Aorta (tissue), 5 donors: Measurements from ENCODE around the gene ROMO1. TPM values are rescaled to one million over a fixed set of nuclear protein-coding genes. Genes with fewer than 3 reads are reported as not detected.

Experiments used
- ATAC-seq: fragments of 200-7000 bp; cut with Tn5 transposase; one replicate; pipeline ENCODE4 v1.9.1; 2022; ENCODE audit warnings: moderate library complexity; ENCODE audit not compliant: low FRiP score
- DNase-seq, 2 donors: peaks; one replicate each; pipeline ENCODE4 v3.0.0-alpha.2; 2020
- H3K27ac ChIP-seq, 2 donors: one replicate each; pipeline ENCODE4 v1.5.1; 2013; ENCODE audit warnings: low read length in 2 of 2, mild to moderate bottlenecking in 2 of 2, moderate library complexity in 2 of 2, control low read depth in 1 of 2, inconsistent platforms in 1 of 2, low read depth in 1 of 2
- H3K27me3 ChIP-seq, 2 donors: one replicate each; pipeline ENCODE4 v1.6.1; 2013; ENCODE audit warnings: control low read depth in 1 of 2, low read length in 1 of 2, mild to moderate bottlenecking in 1 of 2, moderate library complexity in 1 of 2; ENCODE audit not compliant: insufficient read depth in 2 of 2, control insufficient read depth in 1 of 2
- H3K36me3 ChIP-seq, 2 donors: one replicate each; pipeline ENCODE4 v1.6.1; 2013; ENCODE audit warnings: control low read depth in 1 of 2, low read length in 1 of 2, mild to moderate bottlenecking in 1 of 2; ENCODE audit not compliant: insufficient read depth in 2 of 2, control insufficient read depth in 1 of 2
- H3K4me1 ChIP-seq, 2 donors: one replicate each; pipeline ENCODE4 v1.6.1; 2013; ENCODE audit warnings: low read length in 2 of 2, control low read depth in 1 of 2, mild to moderate bottlenecking in 1 of 2, moderate library complexity in 1 of 2; ENCODE audit not compliant: insufficient read depth in 2 of 2, control insufficient read depth in 1 of 2
- H3K4me3 ChIP-seq, 2 donors: one replicate each; pipeline ENCODE4 v1.5.1; 2013; ENCODE audit warnings: low read length in 2 of 2, control low read depth in 1 of 2, mild to moderate bottlenecking in 1 of 2
- H3K9me3 ChIP-seq: one replicate; pipeline ENCODE4 v1.6.1; 2013; ENCODE audit warnings: mild to moderate bottlenecking, low read length; ENCODE audit not compliant: control insufficient read depth
- WGBS, 2 donors: extraction: QIAGEN DNeasy Blood & Tissue Kit; methylation state at CpG; one replicate each; pipeline ENCODE4 v1.1.7; 2013; 5-methylcytosine and 5-hydroxymethylcytosine counted together
- intact Hi-C, 2 donors: fragments of 100-400 bp; cut with DNase I; formaldehyde crosslinking; loops; one replicate each; pipeline versions ENCODE4 v1.14.2 to v1.15.0; 2022
- polyA plus RNA-seq, 2 donors: library from polyadenylated mRNA; stranded (reverse); fragments of 200-250 nt; gene quantifications; one replicate each; pipeline ENCODE4 v1.2.3, GENCODE V29; 2013
- total RNA-seq, 2 donors: library from RNA; stranded (reverse); fragmentation: NEBNext Ultra II Directional; extraction: Animal tissue kit (Norgen Biotek cat#: 25700); gene quantifications; one replicate each; pipeline ENCODE4 v1.2.1, GENCODE V29; 2021
- donor health status: healthy with polysubstance abuse.
- donor health status: Bipolar disorder and iron deficiency.
- donor health status: DM: no; HTN: no; CAD: no.
- donor health status: DM: no; HTN: no; CAD: no.
- donor health status: DM: yes; HTN: yes; CAD: no.

ROMO1 gene
- total and polyA plus RNA-seq, 4 donors = 78.5 to 629 (median 252) TPM

DNA sequence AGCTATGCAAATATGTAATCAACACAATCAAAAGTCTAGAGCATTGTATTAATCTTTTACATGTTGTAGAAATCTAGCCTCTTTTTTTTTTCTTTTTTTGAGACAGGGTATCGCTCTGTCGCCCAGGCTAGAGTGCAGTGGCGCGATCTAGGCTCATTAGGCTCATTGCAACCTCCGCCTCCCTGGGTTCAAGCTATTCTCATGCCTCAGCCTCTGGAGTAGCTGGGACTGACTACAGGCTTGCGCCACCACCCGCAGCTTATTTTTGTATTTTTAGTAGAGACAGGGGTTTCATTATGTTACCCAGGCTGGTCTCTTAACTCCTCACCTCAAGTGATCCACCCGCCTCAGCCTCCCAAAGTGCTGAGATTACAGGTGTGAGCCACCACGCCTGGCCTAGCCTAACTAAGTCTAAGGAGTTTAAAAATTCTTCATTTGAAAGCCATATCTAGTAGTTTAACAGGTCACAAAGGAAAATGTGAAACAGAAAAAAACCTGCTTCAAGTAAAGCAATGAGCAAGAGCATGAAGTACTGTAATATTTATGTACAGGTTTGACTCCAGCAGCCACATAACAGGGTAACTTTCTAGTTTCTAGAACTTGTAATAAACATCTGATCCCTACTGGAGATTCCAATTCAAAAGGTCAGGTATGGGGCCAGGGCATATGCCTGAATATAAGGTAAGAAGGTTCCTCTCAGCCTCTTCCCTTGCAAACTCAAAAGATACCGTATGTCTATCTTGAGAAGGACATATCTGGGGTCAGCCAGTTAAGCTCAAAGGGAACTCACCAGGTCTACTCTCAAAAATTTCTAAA is 38.9 kb upstream of the ROMO1 start:
- Histone ChIP-seq H3K4me1 (peaks cover 0 to 6% of the 10 kb centered on the region in 2 donors), H3K27ac (no peak overlapping the region), H3K9me3 (no peaks in the 10 kb centered on the region), H3K27me3 (no peaks in the 10 kb centered on the region), H3K4me3 (no peak overlapping the region), H3K36me3 (no peaks in the 10 kb centered on the region)
- no peak for DNase-seq
- intact Hi-C loops = loop anchor here in 1 of 2 donors (5.0 kb wide), 1 partner anchor 43 kb away; the partner anchor contains the start of gene SPAG4
- 90 to 91% methylated on average over 10 of the region's 10 CpGs for WGBS, 2 donors
- no peak for ATAC-seq

DNA sequence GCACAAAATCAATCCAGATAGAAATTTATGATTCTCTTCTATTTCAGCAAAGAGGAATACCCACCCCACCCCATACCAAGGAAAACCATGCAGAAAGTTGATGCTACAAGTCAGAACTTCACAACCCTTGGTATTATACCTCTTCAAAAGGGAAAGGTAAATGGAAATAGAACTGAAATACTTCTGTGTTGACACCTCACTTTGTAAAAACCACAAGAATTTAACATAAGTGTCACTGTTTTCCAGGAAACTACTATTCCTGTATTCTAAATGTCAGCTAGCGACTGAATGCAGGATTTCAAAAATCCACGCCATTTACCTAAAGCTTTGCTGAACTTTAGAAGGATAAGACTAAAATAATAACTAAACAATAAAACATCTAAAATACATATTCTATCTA is 38.2 kb upstream of the ROMO1 start:
- no peak for ATAC-seq
- DNase-seq = no peak
- Histone ChIP-seq H3K36me3 (no peaks in the 10 kb centered on the region), H3K9me3 (no peaks in the 10 kb centered on the region), H3K27me3 (no peaks in the 10 kb centered on the region), H3K4me1 (peaks cover 0 to 6% of the 10 kb centered on the region in 2 donors), H3K4me3 (no peak overlapping the region), H3K27ac (peak overlapping the region in 1 of 2 donors; percentile 33)
- intact Hi-C loops = loop anchor here in 1 of 2 donors (5.0 kb wide), 1 partner anchor 44 kb away; the partner anchor contains the start of gene SPAG4
- WGBS, 2 donors = 76 to 84% methylated on average over 2 of the region's 2 CpGs

GRCh38 chr20:35661908-35662307 is 37.3 kb upstream of the ROMO1 start:
- no peak for DNase-seq
- H3K9me3 ChIP-seq = no peaks in the 10 kb centered on the region
- no peak overlapping the region for H3K4me3 ChIP-seq
- no peak for ATAC-seq
- H3K27me3 ChIP-seq = no peaks in the 10 kb centered on the region
- no peaks in the 10 kb centered on the region for H3K36me3 ChIP-seq
- WGBS, 2 donors = 4 to 11% methylated on average over 3 of the region's 3 CpGs
- intact Hi-C loops = loop anchor here in 1 of 2 donors (5.0 kb wide), 1 partner anchor 45 kb away; the partner anchor contains the start of gene SPAG4
- no peak overlapping the region for H3K27ac ChIP-seq
- peaks cover 0 to 6% of the 10 kb centered on the region in 2 donors for H3K4me1 ChIP-seq

- intact Hi-C loops = loop anchor here in 1 of 2 donors (5.0 kb wide), 1 partner anchor 45 kb away; the partner anchor contains the start of gene SPAG4
- Histone ChIP-seq H3K4me1 (peaks cover 0 to 6% of the 10 kb centered on the region in 2 donors), H3K36me3 (no peaks in the 10 kb centered on the region), H3K27ac (no peak overlapping the region), H3K9me3 (no peaks in the 10 kb centered on the region), H3K27me3 (no peaks in the 10 kb centered on the region), H3K4me3 (peak overlapping the region; percentile 19 to 46)
- 2 to 11% methylated on average over 2 of the region's 2 CpGs for WGBS, 2 donors
- no peak for DNase-seq
- ATAC-seq = no peak
These were observed 36.7 kb upstream of the ROMO1 start for GRCh38 chr20:35662551-35662950.

DNA sequence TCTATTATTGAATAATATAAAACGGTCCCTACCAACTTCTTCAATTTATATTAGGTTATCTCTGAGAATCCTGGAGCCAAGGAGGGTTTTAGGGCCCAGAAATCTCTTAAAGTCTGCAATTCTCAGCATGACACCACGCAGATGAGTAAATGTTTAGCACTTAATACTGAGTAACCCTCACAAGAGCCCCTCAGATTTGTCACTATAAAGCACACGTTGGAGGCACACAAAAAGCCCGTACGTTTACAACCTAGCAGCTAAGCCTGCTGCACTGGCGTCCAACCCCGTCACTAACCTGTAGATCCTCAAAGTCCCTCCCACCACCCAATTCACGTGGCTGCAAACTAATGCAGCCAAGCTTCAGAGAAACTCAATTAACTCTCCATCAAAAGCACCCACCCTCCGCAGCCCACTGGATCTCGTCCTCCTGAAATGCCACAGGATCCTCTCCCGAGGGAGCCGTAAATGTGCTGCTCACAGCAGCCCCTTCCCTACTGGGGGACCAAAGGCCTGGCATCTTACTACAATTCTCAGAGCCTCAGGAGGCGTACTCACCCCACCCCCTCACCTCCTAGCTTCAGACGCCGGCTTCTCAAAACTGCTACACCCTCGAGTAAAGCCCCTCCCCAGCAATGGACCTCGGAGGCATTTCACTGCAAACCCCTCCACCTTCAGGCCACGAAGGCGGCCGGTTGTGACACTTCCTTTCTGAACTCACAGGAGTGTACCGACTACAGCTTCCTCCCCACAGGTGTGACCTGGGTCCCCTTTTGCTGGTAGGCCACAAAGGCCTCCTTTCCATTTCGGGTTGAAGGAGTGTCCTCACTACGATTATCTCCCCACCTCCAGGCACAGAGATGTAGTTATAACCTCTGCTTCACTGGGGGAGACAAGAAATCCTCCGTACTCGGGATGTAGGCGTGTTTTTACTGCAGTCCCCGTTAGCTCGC is 35.4 kb upstream of the ROMO1 start:
- Histone ChIP-seq H3K27ac (peak overlapping the region; percentile 63 to 93), H3K4me3 (peak overlapping the region; percentile 77 to 84), H3K27me3 (no peaks in the 10 kb centered on the region), H3K9me3 (no peaks in the 10 kb centered on the region), H3K4me1 (peaks cover 0 to 6% of the 10 kb centered on the region in 2 donors), H3K36me3 (no peaks in the 10 kb centered on the region)
- 0% methylated on average over 28 of the region's 28 CpGs for WGBS, 2 donors
- DNase-seq (peak in 1 of 2 donors; percentile 55), ATAC-seq (peak; percentile 28)
- intact Hi-C loops = loop anchor here in 1 of 2 donors (5.0 kb wide), 1 partner anchor 46 kb away; the partner anchor contains the start of gene SPAG4

DNA sequence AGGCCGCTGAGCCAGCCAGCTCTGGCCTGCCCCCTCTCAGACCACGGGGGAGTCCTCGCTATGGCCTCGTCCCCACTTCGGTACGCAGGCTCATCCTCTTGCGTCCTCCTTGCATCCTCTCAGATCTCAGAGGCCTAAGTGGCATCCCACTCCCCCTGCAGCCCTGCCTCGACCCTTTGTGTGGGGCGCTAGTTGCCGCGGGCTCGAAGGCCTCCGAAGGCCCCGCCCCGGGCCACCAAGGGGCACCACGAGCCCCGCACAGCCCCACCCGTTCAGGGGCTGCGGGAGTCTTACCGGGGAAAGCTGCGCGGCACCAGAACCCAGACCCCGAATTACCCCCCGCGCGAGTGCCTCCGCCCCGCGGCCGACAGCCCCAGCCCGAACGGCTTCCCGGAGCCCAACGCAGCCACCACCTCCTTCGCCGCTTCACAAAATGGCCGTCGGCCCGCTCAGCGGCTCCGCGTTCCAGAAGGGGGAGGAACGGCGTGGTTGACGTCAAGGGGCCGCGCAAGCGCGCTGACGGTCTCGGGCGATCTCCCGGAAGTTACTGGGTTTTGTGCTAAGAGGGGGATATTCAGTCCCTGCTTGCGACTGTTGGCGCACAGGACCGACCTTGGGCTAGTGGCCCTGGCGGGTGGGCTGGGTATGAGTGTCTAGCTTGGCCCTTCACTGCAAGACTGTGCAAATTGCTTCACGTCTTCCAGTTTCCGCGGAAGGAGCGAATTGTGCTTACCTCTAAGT is 34.6 kb upstream of the ROMO1 start, which contains the start of the genes CPNE1 and RBM12:
TSS of gene CPNE1 (minus strand) at position 435 of the 741 bp plus-strand sequence. CDS start 31,977 bp downstream, outside the sequence.
TSS of gene RBM12 (minus strand) at position 435 of the 741 bp plus-strand sequence. CDS start 9,578 bp downstream, outside the sequence.
- H3K4me1 ChIP-seq = peaks cover 0 to 6% of the 10 kb centered on the region in 2 donors
- H3K36me3 ChIP-seq = peaks cover 0 to 3% of the 10 kb centered on the region in 2 donors
- 0 to 1% methylated on average over 58 to 61 of the region's 61 CpGs for WGBS, 2 donors
- no peaks in the 10 kb centered on the region for H3K9me3 ChIP-seq
- intact Hi-C loops = loop anchor here in 1 of 2 donors (5.0 kb wide), 1 partner anchor 47 kb away; the partner anchor contains the start of gene SPAG4
- peak; percentile 96 to 97 for DNase-seq
- H3K27me3 ChIP-seq = no peaks in the 10 kb centered on the region
- H3K4me3 ChIP-seq = peak within 1 kb of the TSS; percentile 77 to 84
- H3K27ac ChIP-seq = peak within 1 kb of the TSS; percentile 63 to 93
- peak; percentile 97 for ATAC-seq

GRCh38 chr20:35665949-35666288 is 33.3 kb upstream of the ROMO1 start:
- 96 to 98% methylated on average over 17 of the region's 17 CpGs for WGBS, 2 donors
- ATAC-seq = no peak

More at GRCh38 chr20:35665949-35666288, 33.3 kb upstream of the ROMO1 start:
- peaks cover 3 to 4% of the 10 kb centered on the region in 2 donors for H3K36me3 ChIP-seq
- no peaks in the 10 kb centered on the region for H3K27me3 ChIP-seq
- intact Hi-C loops = no loop called here
- no peak overlapping the region for H3K4me3 ChIP-seq
- DNase-seq = no peak
- H3K27ac ChIP-seq = no peak overlapping the region
- H3K9me3 ChIP-seq = no peaks in the 10 kb centered on the region
- peaks cover 0 to under 1% of the 10 kb centered on the region in 2 donors for H3K4me1 ChIP-seq
